GM19351 (cell line): ENCODE results near the gene MLF2.

ENCODE experiments used
- ATAC-seq: cut with Tn5 transposase; IDR thresholded peaks from one replicate; pipeline ENCODE4 v1.9.1; 2021; ENCODE audit warnings: mild to moderate bottlenecking, moderate library complexity; ENCODE audit not compliant: unreplicated experiment

The MLF2 gene

DNA sequence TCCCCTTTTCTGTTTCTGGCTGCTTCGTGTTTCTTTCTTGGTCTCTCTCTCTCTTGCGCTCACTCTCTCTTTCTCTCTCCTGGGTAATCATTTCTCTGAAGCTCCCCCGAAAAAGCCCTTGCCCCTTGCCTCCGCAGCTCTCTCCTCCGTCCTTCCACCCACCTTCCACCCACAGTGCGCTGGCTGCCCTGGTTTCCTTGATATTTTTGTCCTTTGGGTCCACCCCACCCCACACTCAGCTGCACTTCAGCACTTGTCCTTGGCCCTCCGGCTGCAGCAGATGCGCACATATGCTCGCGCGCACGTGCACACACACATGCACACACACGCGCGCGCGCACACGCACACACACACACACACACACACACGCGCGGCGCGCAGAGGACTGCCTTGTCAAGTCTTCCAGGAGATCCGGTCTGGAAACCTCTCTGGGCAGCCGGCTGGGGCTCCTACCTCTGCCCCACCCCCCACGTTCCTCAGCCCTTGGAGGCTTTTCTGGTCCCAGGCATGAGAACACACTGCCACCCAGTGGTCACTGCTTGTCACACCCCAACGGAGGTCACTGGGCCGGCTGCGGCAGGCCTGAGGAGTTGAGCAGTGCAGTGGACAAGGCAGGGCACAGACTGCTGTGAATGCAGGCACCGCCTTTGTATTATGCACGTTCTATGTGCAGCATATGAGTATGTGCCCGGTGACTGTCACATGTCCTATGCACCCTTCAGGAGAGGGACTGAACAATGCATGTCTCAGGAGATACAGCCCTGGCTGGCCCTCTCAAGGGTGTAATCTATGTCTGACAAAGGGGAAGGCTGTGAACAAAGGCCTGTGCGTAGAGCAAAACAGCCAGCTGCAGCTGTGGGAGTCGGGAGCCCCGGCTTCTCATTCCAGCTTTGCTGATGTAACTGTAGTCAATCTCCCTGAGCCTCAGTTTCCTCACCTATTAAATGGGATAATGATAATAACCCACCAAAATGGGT is 25.9 kb upstream of the MLF2 start:
- ATAC-seq, result peak; percentile 85

DNA sequence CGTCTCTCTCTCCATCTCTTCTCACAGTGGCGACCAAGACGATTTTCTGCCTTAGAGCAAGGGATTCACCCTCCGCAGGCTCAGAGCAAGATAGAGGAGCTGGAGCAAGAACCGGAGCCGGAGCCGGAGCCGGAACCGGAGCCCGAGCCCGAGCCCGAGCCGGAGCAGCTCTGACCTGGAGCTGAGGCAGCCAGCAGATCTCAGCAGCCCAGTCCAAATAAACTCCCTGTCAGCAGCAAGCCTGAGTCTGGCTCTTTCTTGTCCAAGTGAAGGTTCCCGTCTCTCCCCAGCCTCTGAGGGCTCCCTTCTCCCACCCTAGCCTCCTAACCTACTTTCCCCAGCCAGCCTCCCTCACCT is 25.3 kb upstream of the MLF2 start:
- no peak for ATAC-seq

DNA sequence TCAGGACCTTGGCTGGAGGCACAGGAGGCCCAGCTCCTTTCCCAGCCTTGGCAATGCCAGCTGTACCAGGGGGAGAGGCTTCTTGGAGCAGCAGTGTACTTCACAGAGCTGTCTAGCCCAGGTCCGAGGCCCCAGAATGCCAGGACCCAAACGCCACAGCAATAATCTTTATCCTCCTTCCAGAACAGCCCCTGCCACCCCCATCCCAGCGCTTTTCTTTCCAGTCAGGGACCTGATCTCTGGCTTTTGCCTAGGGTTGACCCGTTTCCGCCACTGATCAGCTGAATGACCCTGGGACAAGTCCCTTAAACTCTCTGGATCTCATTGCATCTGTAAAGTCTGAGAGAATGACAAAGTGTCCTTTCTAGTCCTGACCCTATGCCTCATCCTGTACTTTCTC is 24.4 kb upstream of the MLF2 start:
- ATAC-seq, result no peak

DNA sequence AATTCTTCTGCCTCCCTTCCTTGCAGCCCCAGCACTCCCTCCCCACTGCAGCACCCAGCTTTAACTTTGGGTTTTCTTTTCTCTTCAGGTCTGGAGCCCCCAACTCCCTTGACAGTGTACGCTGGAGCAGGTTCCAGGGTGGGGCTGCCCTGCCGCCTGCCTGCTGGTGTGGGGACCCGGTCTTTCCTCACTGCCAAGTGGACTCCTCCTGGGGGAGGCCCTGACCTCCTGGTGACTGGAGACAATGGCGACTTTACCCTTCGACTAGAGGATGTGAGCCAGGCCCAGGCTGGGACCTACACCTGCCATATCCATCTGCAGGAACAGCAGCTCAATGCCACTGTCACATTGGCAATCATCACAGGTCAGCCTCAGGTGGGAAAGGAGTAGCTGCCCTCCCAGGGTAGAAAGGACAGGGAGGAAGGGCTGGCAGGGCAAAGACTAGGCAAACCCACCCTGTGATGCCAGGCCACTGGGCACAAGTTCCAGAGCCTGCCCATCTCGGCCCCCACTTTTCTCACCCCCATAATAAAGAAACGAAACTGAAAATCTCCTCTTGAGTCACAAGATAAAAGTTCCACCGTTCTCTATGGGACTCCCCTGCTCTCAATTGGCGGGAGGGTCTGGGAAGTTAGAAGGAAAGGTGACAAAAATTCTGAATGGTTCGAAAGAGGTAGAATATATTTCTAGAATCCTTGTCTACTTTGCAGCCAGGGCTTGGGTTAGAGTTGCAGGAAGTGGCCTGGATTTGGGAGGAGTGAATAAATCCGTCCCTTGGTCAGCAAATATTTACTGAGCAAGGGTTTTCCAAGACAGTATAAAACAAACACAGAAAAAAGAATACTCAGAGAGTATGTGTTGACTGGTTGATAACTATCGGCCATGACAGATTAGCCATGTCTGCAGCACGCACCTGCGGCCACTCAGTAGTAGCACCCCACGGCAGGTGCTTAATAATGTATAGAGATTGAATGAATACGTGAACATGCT is 22.5 kb upstream of the MLF2 start:
- no peak for ATAC-seq

DNA sequence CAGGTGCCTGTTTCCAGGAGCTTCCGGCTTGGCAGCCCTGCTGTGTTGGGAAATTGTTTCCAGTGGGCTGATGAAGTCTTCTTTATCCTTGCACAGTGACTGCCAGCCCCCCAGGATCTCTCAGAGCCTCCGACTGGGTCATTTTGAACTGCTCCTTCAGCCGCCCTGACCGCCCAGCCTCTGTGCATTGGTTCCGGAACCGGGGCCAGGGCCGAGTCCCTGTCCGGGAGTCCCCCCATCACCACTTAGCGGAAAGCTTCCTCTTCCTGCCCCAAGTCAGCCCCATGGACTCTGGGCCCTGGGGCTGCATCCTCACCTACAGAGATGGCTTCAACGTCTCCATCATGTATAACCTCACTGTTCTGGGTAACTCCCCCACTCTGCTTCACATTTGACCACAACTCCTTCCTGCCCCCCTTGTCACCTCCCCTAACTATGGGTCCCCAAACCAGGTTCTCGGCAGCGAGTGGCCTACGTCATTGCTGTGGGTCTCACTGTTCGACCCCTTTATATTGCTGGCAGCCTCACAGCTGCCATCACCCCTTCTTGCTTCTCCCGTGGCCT is 21.6 kb upstream of the MLF2 start:
- no peak for ATAC-seq

DNA sequence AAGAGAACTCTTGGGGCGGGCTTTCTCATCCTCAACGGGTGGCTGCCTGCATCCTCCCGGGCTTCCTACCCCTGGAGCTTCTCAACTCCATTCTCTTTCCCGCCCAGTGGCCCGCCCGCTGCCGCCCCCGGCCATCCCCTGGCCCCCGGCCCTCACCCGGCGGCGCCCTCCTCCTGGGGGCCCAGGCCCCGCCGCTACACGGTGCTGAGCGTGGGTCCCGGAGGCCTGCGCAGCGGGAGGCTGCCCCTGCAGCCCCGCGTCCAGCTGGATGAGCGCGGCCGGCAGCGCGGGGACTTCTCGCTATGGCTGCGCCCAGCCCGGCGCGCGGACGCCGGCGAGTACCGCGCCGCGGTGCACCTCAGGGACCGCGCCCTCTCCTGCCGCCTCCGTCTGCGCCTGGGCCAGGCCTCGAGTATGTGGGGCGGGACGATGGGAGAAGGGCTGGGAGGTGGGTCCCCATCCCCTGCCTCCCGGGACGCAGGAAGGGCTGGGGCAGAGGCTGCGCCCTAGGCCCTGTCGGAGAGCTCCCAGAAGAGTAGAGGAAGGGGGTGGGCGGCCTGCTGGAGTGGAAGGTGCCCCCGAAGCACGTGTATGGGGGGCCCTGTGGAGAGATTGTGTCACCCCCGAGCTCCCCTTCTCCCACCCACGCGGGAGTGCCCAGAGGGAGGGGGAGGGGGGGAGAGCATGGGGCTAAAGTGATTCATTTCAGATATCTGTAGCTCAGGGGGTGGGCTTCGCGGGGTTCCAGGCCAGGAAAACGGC is 20.8 kb upstream of the MLF2 start:
- ATAC-seq, result no peak

DNA sequence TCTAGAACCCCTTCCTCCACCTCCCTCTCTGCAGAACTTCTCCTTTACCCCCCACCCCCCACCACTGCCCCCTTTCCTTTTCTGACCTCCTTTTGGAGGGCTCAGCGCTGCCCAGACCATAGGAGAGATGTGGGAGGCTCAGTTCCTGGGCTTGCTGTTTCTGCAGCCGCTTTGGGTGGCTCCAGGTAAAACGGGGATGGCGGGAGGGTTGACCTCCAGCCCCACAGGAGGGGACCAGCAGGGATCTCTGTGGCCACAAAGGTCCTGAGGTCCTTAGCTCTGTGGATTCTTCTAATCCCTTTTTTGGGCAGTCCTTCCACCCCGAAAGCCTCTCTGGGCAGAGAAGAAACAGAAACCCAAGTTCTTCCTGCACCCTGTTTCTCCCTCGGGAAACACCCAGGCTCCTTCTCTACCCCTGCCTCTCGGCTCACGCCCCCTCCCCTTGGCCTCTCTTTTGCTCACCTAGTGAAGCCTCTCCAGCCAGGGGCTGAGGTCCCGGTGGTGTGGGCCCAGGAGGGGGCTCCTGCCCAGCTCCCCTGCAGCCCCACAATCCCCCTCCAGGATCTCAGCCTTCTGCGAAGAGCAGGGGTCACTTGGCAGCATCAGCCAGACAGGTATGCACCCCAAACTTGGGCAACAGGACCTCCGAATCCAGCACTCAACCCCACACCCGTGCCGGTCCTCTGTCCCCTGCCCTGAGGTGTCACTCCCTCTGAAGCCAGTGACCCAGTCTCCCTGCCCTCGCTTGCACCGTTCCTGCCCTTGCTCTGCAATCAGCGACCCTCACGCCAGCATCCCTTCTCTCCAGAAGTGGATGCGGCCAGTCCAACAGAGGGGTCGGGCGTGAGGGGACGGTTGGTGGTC is 20.0 kb upstream of the MLF2 start:
- no peak for ATAC-seq

DNA sequence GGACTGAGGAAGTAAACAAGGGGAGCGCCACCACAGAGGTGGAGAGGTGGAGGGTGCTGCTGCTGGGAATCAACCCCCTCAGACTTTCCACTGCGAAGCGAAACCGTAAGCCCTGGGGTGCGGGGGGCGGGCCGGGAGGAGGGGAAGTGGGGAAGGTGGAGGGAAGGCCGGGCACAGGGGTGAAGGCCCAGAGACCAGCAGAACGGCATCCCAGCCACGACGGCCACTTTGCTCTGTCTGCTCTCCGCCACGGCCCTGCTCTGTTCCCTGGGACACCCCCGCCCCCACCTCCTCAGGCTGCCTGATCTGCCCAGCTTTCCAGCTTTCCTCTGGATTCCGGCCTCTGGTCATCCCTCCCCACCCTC is 19.4 kb upstream of the MLF2 start, which contains the start of gene LAG3:
TSS of gene LAG3 (plus strand) at position 190 of the 365 bp plus-strand sequence. CDS start 333 bp downstream, outside the sequence.
- ATAC-seq, result no peak

DNA sequence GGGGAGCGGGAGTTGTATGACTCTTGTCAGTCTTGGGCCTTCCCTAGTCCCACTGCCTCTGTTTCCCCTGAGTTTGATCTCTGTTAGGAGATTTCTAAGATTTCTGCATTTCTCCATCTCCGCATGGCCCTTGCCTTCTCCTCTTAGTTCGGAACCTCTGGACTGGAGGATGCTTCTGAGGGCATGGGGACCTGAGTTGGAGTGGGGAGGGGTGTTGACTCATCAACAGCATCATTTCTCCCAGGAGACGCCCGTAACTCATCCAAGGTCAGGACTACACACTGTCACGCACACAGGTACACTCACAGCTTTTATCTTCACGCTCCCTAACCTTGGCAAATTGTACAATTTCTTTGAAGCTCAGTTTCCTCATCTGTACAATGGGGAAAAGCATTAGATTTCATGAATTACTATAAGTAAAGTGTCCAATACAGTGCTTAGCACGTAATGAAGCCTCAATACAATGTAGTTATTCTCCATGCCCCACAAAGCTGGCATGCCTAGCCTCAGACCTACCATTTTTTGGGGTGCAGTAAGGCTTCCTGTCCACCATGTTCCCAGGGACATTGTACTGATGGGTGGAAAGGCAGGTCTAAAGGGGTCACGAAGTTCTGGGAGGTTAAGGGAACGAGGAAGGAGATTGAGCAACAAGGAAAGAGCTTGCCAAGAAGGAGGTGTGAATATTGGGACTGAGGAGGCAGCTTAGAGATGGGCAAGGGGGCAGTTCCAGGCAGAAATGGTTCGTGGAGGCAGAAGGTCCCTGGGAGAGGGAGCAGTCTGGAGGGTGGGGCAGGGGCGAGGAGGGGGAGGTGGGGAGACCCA is 18.8 kb upstream of the MLF2 start:
- ATAC-seq, result no peak

DNA sequence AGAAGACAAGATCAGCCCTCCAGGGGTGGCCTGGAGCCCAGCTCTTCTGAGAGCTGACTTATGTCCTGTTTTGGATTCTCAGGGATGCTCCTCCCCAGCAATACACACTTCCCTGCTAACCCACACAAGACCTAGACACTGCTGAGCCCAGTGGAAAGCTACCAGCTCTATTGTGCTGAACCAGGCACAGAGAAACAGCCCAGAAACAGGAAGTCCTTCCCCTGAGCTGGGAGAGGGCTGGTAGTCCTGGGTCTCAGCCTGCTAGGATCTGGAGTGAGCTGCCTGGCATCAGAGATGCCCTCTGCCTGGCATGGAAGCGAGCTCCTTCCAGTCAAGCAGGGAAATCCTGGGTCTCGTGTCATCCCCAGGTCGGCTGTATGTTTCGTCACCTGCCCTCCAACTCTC is 18.2 kb upstream of the MLF2 start:
- ATAC-seq, result no peak

DNA sequence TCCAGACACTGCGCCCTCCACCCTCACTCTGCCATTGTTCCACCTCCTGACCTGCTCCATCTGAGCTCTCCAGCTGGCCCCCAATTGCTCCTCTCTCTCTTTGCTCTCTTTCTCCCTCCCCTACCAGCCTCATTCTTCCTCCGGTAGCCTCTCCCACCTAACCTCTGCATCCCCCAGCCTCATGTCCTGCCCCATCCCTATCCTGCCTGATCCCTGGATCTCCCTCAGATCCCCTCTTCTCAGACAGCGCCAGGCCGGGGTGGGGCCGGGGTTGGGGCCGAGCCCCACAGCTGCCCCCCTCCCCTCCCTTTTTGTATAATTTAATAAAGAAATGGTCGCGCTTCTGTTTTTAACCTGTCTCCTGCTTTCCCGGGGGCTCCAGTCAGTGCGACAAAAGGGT is 17.7 kb upstream of the MLF2 start:
- no peak for ATAC-seq

DNA sequence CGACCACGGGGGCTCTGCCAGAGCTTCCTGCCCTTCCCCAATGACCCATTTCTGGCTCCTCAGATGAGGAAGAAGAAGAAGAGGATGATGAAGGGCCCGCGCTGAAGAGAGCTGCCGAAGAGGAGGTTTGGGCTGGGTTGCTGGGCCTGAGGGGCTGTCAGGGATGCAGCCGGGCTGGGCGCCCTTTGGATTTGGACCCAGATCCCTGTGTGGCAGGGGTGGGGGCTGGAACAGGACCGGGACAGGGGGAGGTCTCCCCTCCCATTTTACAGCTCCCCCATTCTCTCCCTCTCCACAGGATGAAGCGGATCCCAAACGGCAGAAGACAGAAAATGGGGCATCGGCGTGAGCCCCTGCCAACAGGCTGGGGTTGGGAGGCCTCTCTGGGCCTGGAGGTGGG is 17.2 kb upstream of the MLF2 start:
- ATAC-seq, result no peak

DNA sequence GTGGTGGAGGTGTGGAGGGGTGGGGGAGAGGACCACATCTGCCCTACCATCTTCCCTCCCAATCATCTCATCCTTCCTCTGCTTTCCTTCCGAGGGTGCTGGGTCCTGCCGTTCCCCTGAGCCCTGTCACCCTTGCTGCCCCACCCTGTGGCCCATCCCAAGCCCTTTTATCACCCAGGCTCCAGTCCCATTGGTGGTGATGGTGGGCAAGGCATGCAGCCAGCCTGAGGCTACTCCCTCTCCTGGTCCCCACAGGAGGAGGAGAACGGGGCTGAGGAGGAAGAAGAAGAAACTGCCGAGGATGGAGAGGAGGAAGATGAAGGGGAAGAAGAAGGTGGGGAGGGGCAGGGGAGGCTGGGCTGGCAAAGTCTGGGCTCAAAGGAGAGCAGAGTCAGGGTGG is 16.7 kb upstream of the MLF2 start:
- no peak for ATAC-seq

DNA sequence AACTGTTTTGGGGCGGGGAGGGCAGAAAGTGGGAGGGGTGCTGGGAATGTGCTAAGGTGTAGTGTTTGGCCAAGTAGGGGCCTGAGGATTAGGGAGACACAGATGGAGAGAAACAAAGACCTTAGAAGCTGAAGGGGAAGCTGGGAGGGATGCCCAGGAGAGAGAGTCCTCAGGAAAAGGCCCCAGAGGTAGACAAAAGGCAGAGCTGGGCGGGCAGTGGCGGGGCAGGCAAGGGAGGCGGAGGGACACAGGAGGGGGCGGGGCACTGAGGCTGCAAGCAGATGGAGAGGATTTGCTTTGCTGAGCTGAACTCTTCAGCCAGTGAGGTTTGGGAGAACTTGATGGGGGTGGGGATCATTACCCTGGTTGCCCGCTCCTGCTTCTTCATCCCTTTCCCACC is 16.0 kb upstream of the MLF2 start:
- ATAC-seq, result no peak

DNA sequence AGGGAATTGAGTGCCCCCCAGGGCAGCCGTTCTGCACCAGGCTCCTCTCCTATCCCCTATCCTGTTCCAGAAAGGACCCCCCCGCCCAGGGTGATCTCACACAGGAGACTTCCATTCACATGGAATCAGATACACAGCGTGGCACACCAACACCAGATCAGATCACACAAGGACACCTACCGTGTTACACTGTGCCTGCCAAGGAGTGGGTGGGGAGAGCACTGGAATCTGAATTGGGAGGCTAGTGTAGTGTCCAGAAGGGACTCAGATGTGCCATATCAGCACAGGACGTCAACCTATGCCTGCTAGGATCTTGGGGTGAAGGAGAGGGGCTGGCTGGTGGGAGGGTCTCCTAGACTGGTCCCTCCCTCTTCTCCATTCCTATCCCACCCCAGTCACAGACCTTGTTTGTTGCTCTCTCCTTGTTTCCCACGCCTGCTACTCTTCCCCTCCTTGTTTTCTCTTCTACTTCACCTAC is 15.5 kb upstream of the MLF2 start:
- ATAC-seq, result no peak

DNA sequence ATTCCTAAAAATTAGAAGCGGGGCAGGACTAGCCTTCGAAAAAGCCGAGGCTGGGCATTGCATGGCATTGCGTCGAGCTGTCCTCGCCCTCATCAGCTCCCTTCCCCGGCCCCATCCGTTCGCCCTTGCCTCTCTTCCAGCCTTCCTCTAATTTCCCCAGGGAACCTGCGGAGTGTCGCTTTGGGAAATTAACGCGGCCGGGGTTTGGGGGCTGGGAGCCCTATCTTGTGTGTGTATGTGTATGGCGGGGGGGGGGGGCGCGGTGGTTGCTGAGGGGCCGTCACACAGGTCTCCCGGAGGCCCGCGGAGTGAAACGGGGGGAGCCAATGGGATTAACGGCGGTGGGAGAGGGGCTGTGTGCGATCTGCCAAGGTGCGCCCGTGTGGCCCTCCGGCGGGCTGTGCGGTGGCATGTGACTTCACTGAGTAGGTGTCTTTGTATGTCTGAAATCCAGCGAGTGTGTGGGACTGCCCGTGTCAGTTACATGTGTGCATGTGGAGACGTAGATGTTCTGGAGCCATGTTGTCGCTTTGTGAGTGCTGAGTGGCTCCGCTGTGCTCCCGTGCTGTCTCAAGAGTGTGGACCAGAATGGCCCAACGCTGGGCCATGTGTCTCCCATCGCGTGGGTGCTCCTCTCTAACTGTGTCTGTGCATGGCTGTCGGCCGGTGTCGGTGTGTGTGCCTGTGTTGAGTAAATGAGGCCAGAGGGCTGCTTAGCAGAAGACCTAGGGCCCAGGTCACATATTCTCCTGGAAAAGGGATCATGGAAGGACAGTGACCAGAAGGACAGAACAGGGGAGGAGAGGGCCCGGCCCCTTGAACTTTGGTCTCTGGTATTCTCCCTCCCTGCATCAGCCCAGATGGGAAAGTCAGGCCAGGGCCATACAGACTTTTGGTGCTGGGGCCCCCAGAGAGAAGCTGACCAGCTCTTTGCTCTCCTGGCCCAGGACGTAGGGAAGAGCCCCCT is 14.7 kb upstream of the MLF2 start:
- no peak for ATAC-seq

DNA sequence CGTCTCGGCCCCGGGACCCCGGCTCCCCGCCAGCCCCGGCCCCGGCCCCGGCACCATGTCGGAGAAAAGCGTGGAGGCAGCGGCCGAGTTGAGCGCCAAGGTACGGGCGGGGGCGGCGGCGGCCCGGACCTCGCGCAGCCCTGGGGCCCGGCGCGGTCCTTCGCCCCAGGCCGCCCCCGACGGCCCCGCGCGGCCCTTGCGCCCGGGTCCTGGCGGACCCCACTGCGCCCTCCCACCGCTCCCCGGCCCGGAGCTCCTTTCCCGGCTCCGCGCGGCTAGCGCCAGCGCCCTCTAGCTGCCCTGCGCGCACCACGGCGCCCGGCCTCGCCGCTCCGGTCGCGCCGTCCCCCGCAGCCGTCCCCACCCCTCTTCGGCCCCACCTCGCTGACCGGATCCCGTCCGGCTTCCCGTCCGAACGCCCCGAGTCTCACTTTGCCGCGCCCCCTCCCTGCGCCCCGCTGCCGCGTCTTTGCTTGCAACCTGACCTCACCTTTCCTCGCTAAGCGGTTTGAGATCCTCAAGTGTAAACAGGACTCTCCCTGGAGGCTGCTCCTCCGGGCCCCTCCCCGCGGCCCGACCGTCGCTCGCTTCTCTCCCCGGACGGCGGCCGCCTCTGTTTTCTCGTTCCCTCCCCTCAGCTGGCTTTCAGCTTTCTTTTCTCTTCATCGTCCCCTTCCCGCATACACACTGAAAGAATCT is 13.9 kb upstream of the MLF2 start:
- no peak for ATAC-seq
